NCI-H1105 treated with DMSO at 0.1 percent for 48 hours (cell line): ENCODE measurements around the gene CTAG2.
"Not testable (repeated sequence)": the region's sequence is repeated elsewhere in the genome, so short reads cannot be mapped to it uniquely, and the experiment has no call there.

ENCODE experiments used
- DNase-seq: peaks from one replicate; lab custom pipeline; 2025; lab: John Stamatoyannopoulos, UW

The CTAG2 gene

DNA sequence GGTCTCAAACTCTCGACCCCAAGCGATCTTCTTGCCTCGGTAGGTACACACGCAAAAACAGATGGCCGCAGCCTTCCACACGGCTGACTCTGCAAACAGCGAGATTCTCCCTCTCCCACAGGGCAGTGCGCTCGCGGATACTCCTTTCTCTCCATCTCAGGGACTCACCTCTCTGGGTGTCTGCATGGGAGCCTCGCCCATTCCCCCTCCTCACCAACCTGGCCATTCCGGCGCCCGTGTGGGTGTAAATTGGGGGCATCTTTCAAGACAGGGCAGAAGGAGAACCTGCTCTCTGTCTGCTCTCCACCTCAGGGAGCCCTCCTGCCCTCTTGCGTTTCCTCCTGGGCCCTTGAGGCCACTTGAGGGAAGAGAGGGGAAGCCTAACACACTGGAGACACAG lies 4.4 kb downstream of the CTAG2 start:
- DNase-seq, result no peak

- DNase-seq, result not testable (repeated sequence)
Measured at GRCh38 chrX:154645745-154646378, 7.5 kb downstream of the CTAG2 start.

DNA sequence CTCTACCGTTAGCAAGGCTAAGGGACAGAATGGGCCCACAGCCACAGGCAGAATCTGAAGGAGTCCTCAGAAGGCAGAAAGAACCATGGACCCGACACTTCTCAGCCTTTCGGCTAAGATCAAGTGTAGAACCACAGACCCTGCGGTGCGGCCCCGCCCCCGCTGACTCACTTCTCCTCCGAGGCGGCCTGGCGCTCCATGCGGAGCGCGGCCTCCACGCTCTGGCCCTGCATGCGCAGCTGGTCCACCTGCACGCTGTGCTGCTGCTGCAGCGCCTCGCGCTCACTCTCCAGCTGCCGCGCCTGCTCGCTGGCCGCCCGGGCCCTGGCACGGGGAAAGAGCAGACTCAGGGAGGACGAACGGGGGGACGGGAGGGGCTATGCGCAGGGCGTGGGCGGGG lies 9.7 kb downstream of the CTAG2 start:
- not testable (repeated sequence) for DNase-seq

DNA sequence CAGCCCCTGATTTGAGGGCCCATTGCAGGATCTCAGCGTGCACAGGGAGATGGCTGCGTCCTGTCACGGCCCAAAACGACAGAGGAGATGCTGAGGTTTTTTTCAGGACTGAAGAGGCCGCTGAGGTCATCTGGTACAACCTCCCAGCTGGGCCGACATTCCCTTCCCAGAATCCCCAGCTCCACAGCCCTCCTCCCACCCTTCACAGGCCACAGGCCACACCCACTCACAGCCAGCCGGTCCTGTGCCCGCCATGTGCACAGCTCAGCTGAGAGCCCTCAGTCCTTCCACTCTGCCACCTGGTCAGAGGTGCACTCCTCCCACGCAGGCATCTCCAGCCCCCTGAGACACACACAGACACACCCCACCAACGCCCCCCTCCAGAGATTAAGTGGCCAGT lies 11.6 kb downstream of the CTAG2 start:
- not testable (repeated sequence) for DNase-seq

DNA sequence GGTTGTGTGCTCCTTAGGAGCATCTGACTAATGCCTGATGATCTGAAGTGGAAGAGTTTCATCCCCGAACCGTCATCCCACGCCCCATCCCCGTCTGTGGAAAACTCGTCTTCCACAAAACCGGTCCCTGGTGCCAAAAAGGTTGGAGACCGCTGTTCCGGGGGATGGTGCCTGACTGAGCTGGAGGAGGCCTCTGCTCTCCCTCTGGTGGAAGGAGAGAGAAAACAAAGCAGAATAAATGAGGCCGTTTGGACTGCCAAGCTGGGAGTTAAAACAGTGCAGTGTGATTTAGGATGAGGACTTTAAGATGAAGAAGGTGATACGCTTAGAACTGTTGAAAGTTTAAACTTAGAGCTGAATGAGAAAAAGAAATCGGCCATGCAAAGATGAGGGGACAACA lies 19.7 kb downstream of the CTAG2 start:
- DNase-seq, result not testable (repeated sequence)

DNA sequence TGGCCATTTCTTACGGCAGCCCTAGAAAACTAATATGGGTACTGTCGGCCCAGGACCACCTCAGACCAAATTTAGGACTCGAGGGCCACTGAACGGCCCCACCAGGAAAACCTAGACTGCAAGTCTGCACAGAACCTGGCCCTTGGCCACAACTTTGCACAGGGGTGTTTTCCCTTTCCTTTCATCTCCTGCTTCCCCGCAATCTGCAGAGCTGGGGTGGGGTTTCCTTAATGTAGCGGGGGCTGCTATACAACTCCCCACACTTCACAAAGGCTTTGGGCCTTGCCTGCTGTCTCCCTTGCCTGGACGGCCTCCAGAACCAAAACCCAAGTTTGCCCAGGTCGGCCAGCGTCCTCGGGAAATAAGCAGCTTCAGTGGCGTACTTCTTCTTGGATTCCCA lies 22.4 kb downstream of the CTAG2 start:
- DNase-seq, result not testable (repeated sequence)

GRCh38 chrX:154628960-154629359 lies 24.4 kb downstream of the CTAG2 start:
- DNase-seq, result not testable (repeated sequence)

GRCh38 chrX:154620767-154621414 lies 32.5 kb downstream of the CTAG2 start:
- not testable (repeated sequence) for DNase-seq

DNA sequence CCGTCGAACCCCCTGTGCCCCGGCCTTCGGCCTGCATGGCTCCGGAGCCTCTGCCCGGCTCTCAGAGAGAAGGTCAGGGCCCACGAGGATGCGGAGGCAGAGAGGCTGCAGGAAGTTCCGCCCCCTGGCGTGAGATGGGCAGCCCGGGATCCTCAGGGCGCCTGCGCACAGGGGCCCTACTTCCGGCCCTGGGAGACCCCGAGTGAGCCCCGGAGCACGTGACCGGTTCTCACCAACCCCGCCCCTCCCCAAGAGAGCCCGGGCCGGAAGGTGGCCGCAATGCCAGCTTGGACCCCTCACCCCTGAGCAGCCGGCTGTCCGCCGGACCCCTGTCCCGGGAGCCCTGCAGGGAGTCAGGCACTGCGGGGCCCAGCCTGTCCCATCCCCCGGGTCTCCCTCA lies 34.2 kb downstream of the CTAG2 start, which contains the start of gene CTAG1B:
TSS of gene CTAG1B (minus strand) at position 101 of the 400 bp plus-strand sequence. CDS start at position 37, 64 bp downstream.
- not testable (repeated sequence) for DNase-seq

GRCh38 chrX:154613586-154613985 lies 39.8 kb downstream of the CTAG2 start:
- DNase-seq, result not testable (repeated sequence)

GRCh38 chrX:154611146-154611545 lies 42.2 kb downstream of the CTAG2 start:
- DNase-seq, result not testable (repeated sequence)

- DNase-seq, result not testable (repeated sequence)
Measured at GRCh38 chrX:154608823-154609222, 44.6 kb downstream of the CTAG2 start.

DNA sequence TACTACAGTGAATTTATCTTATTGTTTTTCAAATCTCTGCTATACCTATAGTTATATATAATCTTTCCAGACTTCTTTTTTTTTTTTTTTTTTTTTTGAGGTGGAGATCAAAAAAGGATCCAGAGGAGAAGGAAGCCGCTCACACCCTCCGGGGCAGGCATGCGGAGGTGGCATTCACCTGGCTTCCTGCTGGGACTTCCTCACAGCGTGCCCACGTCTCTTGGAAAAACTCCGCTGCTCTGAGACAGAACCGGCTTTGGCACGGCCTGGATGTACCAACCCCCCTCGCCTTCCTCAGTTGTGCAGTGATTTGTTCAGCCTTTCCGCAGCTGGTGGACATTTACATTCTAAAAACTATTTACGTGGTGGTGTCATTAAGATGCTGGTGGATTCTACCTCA lies 45.4 kb downstream of the CTAG2 start:
- DNase-seq, result not testable (repeated sequence)

DNA sequence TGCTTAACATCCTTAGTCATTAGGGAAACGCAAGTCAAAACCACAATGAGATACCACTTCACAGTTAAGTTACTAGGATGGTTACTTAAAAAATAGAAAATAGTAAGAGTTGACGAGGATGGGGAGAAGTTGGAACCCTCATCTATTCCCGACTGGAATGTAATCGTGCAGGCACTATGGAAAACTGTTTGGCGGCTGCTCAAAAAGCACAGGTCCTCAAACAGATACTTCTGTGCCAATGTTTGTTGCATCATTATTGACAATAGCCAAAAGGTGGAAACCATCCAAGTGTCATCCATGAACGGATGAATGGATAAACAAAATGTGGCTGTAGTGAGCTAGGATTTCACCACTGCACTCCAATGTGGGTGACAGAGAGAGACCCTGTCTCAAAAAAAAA lies 46.0 kb downstream of the CTAG2 start:
- DNase-seq, result peak; percentile 76

GRCh38 chrX:154605566-154605965 lies 47.8 kb downstream of the CTAG2 start:
- DNase-seq, result no peak

- DNase-seq, result no peak
Measured at GRCh38 chrX:154603438-154604430, 49.6 kb downstream of the CTAG2 start.

GRCh38 chrX:154602766-154603437 lies 50.5 kb downstream of the CTAG2 start:
- DNase-seq, result no peak

GRCh38 chrX:154602226-154602625 lies 51.2 kb downstream of the CTAG2 start:
- DNase-seq, result no peak
